ENCODE measurements around the gene CIAPIN1.

Gene CIAPIN1

DNA sequence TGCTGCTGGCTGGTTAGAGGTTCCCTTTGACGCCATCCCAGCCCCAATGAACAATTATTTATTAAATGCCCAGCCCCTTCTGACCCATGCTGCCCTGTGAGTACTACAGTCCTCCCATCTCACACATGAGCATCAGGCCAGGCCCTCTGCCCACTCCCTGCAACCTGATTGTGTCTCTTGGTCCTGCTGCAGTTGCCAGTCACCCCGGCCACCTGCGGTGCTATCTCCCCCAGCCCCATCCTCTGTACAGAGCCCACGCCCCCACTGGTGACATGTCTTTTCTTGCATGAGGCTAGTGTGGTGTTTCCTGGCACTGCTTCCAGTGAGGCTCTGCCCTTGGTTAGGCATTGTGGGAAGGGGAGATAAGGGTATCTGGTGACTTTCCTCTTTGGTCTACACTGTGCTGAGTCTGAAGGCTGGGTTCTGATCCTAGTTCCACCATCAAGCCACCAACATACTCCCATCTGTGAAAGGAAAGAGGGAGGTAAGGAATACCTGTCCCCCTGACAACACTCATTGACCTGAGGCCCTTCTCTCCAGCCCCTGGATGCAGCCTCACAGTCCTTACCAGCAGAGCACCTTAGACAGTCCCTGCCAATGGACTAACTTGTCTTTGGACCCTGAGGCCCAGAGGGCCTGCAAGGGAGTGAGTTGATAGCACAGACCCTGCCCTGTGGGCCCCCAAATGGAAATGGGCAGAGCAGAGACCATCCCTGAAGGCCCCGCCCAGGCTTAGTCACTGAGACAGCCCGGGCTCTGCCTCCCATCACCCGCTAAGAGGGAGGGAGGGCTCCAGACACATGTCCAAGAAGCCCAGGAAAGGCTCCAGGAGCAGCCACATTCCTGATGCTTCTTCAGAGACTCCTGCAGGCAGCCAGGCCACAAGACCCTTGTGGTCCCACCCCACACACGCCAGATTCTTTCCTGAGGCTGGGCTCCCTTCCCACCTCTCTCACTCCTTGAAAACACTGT lies 63.6 kb downstream of the CIAPIN1 start:
- no peak for DNase-seq (ENCODE audit: low read depth, low spot score)

DNA sequence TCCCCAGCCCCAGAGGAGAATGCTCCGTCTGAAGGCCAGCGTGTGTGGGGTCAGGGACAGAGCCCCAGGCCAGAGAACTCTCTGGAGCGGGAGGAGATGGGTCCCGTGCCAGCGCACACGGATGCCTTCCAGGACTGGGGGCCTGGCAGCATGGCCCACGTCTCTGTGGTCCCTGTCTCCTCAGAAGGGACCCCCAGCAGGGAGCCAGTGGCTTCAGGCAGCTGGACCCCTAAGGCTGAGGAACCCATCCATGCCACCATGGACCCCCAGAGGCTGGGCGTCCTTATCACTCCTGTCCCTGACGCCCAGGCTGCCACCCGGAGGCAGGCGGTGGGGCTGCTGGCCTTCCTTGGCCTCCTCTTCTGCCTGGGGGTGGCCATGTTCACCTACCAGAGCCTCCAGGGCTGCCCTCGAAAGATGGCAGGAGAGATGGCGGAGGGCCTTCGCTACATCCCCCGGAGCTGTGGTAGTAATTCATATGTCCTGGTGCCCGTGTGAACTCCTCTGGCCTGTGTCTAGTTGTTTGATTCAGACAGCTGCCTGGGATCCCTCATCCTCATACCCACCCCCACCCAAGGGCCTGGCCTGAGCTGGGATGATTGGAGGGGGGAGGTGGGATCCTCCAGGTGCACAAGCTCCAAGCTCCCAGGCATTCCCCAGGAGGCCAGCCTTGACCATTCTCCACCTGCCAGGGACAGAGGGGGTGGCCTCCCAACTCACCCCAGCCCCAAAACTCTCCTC lies 64.5 kb downstream of the CIAPIN1 start:
- DNase-seq (ENCODE audit: low read depth, low spot score), result no peak

DNA sequence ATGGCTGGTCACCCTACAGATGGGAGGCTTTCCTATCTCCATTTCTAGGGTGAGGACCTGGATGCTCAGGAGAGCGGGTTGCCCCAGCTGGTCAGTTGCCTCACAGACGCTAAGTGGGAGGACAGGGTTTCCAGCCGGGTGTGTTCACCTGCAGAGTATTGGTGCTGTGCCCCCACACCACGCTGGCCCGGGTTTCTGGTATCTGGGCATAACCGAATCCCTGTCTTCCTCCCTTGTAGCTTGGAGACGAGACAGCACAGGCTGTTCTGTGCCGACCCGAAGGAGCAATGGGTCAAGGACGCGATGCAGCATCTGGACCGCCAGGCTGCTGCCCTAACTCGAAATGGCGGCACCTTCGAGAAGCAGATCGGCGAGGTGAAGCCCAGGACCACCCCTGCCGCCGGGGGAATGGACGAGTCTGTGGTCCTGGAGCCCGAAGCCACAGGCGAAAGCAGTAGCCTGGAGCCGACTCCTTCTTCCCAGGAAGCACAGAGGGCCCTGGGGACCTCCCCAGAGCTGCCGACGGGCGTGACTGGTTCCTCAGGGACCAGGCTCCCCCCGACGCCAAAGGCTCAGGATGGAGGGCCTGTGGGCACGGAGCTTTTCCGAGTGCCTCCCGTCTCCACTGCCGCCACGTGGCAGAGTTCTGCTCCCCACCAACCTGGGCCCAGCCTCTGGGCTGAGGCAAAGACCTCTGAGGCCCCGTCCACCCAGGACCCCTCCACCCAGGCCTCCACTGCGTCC lies 65.2 kb downstream of the CIAPIN1 start:
- DNase-seq (ENCODE audit: low read depth, low spot score), result no peak

- no peak for DNase-seq (ENCODE audit: low read depth, low spot score)
These were observed 66.3 kb downstream of the CIAPIN1 start for GRCh38 chr16:57380671-57381462.

DNA sequence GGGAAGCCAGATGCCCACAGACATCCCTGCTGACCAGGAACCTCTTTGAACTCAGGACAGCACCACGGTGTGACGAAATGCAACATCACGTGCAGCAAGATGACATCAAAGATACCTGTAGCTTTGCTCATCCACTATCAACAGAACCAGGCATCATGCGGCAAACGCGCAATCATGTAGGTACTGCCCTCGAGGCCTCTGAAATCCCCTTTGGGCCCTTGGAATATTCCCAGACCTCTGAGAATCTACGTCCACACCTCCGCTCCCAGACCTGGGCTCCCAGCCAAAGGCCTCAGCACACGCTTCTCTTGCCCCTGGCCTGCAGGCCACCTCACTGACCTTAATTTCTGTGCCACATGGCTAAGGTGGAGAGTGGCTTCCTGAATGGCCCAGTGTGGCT lies 67.6 kb downstream of the CIAPIN1 start:
- no peak for DNase-seq (ENCODE audit: low read depth, low spot score)
